GM04504 (cell line): ENCODE data around the gene SERPINA1.
"Not testable (repeated sequence)": the region's sequence is repeated elsewhere in the genome, so short reads cannot be mapped to it uniquely, and the experiment has no call there.

ENCODE experiments used
- DNase-seq: peaks from one replicate; pipeline ENCODE4 v3.0.0-alpha.2; 2012; ENCODE audit warnings: low read depth

Gene SERPINA1

GRCh38 chr14:94369766-94370523, 18.5 kb downstream of the SERPINA1 start:
- DNase-seq: not testable (repeated sequence)

GRCh38 chr14:94368956-94369355, 19.4 kb downstream of the SERPINA1 start:
- DNase-seq: no peak

GRCh38 chr14:94368243-94368590, 20.2 kb downstream of the SERPINA1 start:
- no peak for DNase-seq

DNA sequence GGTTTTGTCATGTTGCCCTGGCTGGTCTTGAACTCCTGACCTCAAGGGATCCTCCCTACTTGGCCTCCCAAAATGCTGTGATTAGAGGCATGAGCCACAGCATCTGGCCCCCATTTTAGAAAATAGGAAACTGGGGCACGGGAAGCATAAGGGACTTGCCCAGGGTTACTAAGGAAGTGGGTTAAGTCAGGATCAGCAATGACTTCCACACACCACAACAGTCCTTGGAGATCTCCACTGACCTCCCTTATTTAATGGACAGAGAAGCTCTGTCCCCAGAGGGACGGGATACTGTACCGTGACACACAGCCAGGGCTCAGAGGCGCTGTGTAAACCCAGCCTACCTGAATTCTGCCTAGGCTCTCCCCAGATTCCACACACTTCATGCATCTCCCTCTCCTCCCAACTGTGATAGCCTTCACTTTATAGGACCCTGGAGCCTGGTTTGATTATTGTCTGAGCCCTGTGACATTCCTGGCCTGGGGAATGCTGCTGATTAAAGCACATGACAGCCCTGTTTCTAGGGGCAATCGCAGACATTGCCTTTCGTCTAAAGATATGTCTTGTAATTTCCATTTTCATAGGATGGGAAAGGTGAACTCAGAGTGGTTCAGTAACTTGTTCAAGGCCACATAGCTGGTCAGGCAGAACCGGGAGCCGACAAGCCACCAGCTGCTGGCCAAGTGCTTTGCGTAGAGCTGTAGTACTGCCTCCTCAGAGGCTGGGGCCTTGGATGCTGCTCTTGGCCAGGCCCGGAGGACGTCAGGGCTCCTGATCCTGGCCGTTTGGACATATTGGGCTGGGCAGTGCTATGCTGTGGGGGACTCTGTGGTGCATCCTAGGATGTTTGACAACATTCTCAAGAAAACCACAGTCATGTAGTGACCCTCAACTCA, 20.8 kb downstream of the SERPINA1 start:
- no peak for DNase-seq

GRCh38 chr14:94366146-94366915, 22.1 kb downstream of the SERPINA1 start, which contains the start of gene SERPINA2:
Gene SERPINA2, minus strand, starts transcription at chr14:94366698.
- DNase-seq: no peak

- DNase-seq: no peak
These were observed 22.8 kb downstream of the SERPINA1 start for GRCh38 chr14:94365624-94366023.

DNA sequence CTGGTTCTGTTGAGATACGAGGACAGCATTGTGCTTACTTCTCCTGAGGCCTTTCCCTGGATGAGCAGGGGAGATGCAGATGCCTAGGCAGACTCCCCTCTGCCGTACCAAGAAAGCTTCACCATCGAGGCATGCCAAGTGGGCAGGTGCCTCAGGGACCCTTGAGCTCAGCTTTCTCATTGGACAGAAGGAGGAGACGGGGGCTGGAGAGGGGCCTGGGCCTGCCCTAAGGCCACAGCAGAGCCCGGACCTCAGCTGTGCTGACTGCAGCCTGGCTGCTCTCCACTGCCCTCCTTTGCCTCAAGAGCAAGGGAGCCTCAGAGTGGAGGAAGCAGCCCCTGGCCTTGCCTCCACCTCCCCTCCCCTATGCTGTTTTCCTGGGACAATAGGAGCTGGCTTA, 23.4 kb downstream of the SERPINA1 start:
- no peak for DNase-seq

DNA sequence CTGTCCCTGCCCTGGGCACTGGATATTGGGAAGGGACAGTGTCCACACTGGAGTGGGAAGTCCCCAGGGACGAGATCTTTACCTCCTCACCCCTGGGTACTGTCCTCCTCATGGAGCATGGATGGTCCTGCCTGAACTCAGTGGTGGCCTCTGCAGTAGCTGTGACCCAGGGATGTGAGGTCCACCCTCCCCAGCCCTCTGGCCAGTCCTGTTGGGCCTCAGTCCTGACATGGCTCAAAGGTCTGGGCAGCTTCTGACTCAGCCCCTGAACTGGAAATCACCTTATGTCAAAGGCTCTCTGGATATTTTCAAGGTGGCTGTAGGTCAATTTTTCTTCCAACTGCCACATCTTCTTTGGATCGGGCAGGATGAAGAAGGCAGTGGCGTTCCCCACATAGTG, 24.4 kb downstream of the SERPINA1 start:
- no peak for DNase-seq

GRCh38 chr14:94363151-94363624, 25.2 kb downstream of the SERPINA1 start:
- no peak for DNase-seq

DNA sequence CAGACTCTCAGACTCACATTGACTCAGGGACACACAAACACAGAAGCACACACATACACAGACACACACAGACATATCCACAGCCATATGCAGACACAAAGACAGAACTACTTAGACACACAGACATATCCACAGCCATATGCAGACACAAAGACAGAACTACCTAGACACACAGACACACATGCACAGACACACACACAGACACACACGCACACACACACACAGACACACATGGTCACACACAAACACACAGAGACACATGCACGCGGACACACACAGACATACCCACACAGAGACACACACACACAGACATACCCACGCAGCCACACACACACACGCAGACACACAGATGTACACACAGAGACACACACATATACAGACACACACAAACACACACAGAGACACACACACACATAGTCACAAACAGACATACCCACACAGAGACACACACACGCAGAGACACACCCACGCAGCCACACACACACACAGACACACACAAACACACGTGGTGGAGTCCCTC, 25.7 kb downstream of the SERPINA1 start:
- DNase-seq: no peak

DNA sequence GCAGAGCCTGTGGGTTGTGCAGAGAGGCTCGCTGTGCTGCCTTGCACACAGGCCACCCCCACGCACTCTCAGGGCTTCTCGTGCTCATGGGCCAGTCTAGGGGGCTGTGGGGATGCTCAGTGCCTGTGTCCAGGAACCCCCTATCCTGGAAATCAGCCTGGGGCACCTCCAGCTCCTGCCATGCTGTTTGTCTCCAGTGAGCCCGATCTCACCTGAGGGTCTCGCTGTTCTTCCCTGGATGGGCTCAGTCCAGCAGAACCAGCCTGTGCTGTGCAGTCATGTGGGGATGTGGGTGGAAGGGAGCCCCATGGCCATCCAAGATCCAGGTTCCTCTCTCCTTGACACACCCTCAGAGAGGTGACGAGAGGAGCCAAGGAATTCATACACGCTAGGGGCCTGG, 26.7 kb downstream of the SERPINA1 start:
- DNase-seq: no peak

DNA sequence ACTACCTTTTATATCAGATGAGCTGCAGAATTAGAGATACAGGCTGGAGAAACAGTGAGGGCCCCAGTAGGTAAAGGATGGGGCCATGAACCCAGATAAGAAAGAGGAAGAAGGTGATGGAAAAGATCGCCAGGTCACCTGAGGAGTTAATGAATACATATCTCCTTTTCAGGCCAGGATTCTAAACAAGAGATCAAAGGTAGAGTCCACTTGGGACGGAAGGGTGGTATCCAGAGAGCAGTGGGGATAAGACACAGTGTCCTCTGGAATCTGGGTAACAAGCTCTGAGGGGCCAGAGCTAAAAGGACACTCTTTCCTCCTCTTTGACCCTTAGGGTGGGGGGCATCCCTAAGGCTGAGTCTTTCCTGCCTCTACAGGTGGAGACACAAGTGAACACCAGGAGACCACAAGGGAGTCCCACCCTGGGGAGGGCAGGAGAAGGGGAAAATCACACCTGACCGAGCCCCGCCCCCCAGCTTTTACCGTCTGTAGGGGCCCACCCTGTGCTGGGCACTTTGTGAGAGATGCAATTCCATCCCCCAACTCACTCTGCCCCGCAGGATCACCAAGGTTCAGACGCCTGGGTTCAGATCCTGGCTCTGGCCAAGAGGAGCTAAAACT, 27.3 kb downstream of the SERPINA1 start:
- no peak for DNase-seq

- no peak for DNase-seq
These were observed 31.2 kb downstream of the SERPINA1 start for GRCh38 chr14:94357166-94357565.

GRCh38 chr14:94356379-94357056, 31.9 kb downstream of the SERPINA1 start:
- DNase-seq: no peak

- peak; percentile 36 for DNase-seq
These were observed 33.1 kb downstream of the SERPINA1 start for GRCh38 chr14:94355191-94355794.

GRCh38 chr14:94354638-94355185, 33.7 kb downstream of the SERPINA1 start:
- DNase-seq: no peak

GRCh38 chr14:94354190-94354589, 34.2 kb downstream of the SERPINA1 start:
- not testable (repeated sequence) for DNase-seq

DNA sequence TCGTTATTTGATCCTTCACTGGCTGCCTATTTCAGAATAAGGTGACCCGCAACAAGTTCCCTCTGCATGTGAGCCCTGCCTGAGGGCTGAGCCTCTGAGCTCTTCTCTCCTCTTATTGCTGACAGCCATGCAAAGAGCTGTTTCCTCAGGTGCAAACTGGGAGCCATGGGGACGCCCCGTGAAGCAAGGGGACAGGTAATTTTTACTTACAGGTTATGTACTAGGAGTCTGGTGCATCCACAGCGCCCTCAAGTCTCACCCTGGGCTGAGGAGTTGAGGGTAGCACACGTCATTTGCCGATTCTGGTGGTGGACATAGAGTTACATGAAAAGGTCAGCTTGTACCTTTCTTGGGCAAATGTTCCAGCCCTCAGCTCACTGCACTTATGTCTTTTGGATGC, 39.1 kb downstream of the SERPINA1 start:
- no peak for DNase-seq

DNA sequence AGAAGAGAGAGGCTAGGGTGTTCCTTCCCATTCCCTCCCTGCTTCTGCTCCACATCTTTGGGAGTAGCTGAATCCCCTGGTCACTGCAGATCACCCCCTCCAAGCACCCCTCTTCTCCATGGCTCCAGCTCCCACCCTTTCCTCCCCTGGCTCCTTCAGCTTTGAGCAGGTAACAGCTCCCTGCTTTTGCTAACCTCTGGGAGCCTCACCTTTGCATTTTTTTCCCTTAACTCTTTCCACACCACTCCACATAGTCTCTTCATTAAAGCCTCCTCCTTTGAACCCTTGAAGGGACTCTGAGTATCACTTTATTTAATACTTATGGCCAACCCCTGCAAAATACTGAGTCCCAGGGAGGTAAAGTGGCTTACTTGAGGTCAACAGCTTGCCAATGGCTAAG, 39.6 kb downstream of the SERPINA1 start:
- no peak for DNase-seq

DNA sequence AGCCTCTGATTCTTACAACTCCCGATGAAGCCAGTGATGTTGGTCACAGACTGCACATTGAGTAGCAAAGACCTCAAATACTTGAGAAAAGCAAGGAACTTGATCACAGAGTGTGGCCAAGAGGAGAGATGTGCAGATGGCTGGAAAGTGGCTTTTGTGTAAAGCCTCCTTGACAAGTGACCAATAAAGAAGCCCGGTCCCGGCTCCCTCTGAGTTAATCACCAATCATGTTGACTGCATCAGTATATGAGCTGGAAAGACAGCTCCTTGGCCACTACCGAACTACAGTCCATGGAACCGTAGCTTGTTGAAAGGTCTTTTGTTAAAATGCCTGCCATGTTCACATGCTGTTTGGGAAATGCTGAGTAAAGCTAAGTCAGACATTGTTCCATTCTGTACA, 41.6 kb downstream of the SERPINA1 start:
- DNase-seq: no peak
